NCI-H2227 (cell line): ENCODE measurements around the gene TP53BP2.

ENCODE experiments used
- DNase-seq: peaks from one replicate; lab custom pipeline; 2025; ENCODE audit not compliant: unreplicated experiment; lab: John Stamatoyannopoulos, UW

TP53BP2 gene

GRCh38 chr1:223796210-223796609 is 49.5 kb downstream of the TP53BP2 start:
- no peak for DNase-seq

DNA sequence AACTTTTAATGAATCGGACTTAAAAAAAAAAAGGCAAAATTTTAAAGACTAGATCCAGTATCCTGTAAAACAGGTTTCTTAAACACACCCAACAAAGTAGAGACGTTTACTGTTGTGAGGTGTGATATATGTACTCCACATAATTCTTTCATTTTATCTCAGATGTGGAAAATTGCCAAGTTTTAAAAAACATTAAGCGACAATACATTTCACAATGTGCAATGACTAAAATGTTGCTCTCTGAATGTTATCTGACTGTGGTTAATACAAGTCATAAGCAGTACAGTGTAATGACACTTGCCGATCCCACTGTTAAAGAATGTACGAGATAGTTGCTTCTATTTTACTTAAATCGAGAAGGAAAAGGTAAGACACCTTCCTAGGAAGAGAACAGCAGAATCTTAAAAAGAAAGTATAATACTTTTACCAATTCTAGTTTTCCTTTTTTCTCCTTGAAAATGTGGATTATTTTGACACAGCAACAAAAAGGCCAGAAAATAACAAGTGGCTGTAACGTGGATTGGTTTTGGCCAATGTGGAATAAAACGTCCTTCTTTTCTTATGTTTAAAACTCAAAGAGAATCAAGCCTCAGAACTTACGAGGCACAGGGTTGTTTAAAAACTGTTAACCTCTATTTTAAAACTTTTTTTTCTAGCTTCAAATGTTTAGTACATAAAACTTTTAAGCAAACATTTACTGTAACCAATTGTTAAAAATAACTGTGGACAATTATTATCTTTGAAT is 51.4 kb downstream of the TP53BP2 start:
- no peak for DNase-seq

DNA sequence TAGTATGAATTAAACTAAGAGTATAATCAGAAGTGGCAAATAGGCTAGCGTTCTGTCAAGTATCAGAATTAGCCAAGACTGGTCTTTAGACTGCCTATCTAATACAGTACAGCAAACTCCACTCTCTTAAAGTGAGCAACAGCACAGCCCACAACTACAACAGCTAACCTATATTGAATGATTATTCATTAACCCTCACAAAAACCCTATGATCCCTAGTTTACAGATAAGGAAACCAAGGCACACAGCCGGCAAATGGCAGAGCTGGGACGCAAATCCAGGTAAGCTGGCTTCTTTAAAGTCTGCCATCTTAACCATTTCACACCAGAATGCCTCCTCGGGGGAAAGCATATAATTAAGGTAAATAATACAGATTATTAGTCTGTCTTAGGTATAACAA is 52.0 kb downstream of the TP53BP2 start:
- no peak for DNase-seq

- no peak for DNase-seq
These were observed 53.7 kb downstream of the TP53BP2 start for GRCh38 chr1:223792046-223792445.

DNA sequence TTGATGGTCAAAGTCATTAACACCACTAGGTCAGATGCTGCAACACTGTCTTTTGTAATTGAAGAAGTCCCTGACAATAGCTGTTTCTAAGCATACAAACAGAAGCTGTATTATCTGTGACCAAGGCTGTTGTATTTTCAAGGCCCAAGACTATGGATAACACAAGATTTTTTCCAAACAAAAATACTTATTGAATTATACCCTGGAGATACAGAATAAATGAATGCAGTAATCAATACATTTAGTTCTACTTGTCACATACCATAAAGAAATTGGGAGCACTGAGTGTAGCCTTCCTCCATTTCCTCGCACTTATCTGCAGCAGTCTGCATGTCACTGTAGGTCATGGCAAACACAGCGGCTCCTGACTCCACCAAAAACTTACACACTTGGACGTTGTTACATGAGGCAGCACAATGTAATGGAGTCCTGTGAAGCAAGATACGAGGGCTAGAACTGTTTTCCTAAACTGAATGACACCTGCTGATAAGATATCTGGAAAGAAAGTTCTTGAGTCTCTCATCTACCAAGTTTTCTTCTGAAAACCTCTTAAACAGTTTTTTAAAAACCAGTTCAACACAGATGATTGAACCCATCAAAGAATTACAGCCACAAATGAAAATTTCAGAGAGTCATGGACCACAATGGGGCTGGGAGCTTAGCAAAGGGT is 56.9 kb downstream of the TP53BP2 start:
- no peak for DNase-seq

GRCh38 chr1:223785808-223786207 is 59.9 kb downstream of the TP53BP2 start:
- DNase-seq = no peak

DNA sequence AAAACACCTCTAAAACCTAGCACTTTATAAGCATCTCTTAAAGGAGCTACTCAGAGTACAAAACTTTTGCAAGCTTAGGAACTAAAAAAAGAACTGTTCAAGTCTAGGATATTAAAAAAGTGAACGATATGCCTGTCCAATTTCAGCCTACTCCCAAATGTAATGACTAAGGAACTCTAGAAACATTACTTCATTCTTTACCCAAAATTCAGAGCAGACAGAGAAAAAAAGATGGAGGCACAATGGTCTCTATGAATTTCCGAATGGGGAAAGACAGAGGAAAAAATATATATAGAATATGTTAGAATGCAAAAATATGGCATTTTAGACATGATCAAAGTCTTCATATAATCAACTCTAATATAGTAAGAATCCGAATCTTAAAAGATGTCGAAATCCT is 61.2 kb downstream of the TP53BP2 start:
- no peak for DNase-seq

DNA sequence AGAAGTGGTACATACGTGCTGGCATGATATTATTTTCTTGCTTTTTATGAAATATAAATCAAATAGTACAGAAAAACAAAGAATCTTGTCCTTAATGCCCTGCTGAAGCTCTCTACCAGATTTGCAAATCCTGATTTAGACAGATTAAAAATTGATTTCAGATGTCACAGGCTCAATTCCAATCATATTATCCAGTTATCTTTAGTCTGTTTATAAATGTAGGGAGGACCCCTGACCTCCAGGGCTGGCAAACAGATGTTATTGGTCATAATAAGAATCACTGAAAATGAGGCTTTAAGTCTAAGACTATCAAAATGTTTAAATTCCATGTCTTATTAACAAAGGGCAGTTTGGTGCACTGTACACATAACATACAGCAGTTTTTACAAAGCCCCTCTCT is 62.1 kb downstream of the TP53BP2 start:
- DNase-seq = no peak

GRCh38 chr1:223780949-223781348 is 64.8 kb downstream of the TP53BP2 start:
- no peak for DNase-seq

GRCh38 chr1:223780318-223780717 is 65.4 kb downstream of the TP53BP2 start:
- no peak for DNase-seq

DNA sequence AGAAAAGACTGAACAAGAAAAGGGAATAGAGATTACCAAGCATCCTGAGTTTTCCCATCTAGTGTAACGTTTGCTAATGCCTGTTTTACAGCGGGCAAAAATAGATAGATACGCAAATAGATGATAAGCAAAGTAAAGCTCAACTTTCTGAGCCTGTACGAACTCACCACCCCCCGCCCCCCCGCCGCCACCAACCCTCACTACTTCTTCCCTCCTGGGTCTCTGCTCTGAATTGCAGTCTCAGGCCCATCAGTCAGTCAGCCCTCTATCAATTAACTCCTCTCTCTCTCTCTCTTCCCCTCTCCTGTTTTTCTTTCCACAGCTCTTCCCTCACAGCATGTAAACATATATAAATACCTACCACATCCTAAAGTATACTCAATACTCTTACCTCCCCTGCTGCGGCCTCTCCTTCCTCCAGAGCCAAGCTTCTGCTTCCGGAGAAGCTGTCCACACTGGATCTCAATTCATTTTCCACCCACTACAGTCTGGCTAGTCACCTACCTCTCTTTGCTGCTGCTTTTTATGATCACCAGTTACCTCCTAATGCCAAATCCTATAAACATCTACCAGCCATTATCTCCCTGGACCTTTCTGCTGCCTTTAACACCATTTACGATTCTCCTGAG is 68.8 kb downstream of the TP53BP2 start:
- DNase-seq = no peak

DNA sequence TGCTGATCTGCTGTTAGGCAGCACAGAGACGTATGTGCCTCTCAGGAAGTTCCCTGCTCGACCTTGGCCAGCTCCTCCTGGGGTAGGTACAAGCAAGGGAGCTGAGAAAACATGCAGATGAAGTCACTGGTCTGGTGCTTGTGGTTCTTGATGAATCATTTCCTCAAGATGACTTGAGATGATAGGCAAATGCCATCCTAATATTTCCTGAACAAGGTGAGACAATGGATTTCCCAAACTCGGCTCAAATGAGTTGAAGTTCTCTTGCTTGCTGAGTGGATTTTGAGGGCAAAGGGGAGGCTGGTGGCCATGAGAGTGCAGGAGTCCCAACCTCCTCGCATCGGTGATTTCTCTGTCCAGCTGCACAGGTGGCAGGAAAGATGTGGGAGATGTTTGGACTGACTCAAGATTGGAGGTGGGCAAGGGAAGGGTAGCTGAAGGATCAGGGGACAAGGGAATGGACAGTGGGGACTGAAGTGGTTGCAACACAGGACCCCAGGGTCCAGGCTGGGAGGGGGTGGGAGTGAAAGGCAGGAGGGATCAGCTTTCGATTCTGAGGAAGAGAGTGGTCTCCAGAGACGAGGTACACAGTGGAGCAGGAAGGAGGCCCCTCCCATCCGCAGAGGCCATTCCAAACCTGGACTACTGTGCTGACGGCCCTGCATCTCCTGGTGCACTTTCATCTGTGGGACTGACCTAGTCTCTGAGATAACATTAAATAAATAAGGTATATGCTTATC is 69.5 kb downstream of the TP53BP2 start:
- DNase-seq = no peak

GRCh38 chr1:223775711-223776074 is 70.1 kb downstream of the TP53BP2 start:
- no peak for DNase-seq

DNA sequence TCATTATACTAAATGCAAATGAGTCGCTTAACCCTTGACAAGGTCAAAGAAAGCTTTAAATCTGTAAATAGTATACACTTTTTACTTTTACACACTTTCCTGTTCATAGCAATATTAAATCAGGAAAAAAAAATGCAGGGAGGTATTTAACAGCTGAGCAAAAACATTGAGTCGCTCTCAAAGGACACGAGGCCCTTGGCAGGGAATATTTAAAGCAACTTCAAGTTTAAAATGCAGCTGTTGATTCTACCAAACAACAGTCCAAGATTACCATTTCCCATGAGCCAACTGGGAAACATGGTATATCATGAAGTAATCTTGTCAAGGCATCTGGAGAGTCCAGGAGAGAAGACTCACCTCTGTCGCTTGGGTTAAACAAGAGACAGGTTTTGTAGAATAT is 70.7 kb downstream of the TP53BP2 start:
- DNase-seq = no peak

GRCh38 chr1:223774134-223774814 is 71.5 kb downstream of the TP53BP2 start:
- DNase-seq = no peak

DNA sequence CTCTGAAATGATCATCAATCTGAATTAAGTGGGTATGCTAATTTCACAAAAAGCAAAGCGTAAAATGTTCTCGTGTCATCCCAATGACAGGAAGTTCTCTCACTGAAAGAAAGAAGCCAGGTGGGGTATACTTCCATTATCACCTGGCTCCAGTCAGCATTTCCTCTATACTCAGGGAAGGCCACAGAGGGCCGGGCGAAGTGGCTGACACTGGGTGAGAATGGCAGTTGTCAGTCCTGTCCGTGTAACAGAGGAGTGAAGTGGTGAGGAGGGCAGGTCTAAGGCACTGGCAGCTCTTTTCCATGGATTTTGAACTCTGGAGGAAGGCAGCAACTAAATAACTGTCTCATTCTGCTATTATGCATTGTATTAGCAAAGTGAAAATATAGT is 73.0 kb downstream of the TP53BP2 start:
- no peak for DNase-seq

GRCh38 chr1:223771814-223772770 is 73.7 kb downstream of the TP53BP2 start:
- DNase-seq = peak; percentile 56

DNA sequence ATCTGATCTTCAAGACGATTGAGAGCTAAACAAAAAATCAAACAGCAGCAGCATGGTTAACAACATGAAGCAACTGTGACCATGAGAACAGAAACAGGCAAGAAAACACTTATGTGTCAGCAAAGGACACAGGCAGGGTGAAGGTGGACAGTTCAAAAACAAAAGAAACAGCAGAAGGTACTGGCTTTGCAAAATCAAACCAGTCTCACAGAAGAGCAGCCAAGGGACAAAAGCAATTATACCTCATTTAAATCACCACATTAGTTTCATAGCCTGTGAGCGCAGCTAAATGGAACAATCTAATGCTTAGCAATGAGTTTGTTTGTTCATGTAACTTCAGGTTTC is 74.3 kb downstream of the TP53BP2 start:
- DNase-seq = no peak

- DNase-seq = no peak
These were observed 75.0 kb downstream of the TP53BP2 start for GRCh38 chr1:223770621-223771315.
